ENCODE results near the gene CCDC120. TPM values are rescaled to one million over a fixed set of nuclear protein-coding genes. Genes with fewer than 3 reads are reported as not detected.

The CCDC120 gene
- total RNA-seq, 2 donors from 2014 or later: 12.3 to 15.0 TPM

GRCh38 chrX:49077941-49078340 is 19.1 kb downstream of the CCDC120 start:
- Histone ChIP-seq H3K4me1 (replicated peaks) (no peaks in the 10 kb centered on the region), H3K27ac (no peak overlapping the region), H3K9me3 (no peaks in the 10 kb centered on the region), H3K4me3 (no peak overlapping the region), H3K27me3 (replicated peaks; ENCODE audit: insufficient read depth) (no peaks in the 10 kb centered on the region), H3K36me3 (no peaks in the 10 kb centered on the region)
- 77% methylated on average over 5 of the region's 5 CpGs for WGBS
- intact Hi-C loops (cut with DNase I): no loop called here
- DNase-seq (ENCODE audit: low spot score): no peak
- TF ChIP-seq POLR2AphosphoS5 (IDR thresholded peaks at IDR 0.05) (no peak), CTCF (IDR thresholded peaks at IDR 0.05) (no peak), POLR2A (IDR thresholded peaks at IDR 0.05) (no peak)

- WGBS: under 1% methylated on average over 40 of the region's 55 CpGs
- DNase-seq (ENCODE audit: low spot score): peak; percentile 66
- TF ChIP-seq CTCF (IDR thresholded peaks at IDR 0.05): no peak
- peak; percentile 86 for TF ChIP-seq POLR2AphosphoS5 (IDR thresholded peaks at IDR 0.05)
- peak; percentile 79 for TF ChIP-seq POLR2A (IDR thresholded peaks at IDR 0.05)
- Histone ChIP-seq H3K27ac (peak within 1 kb of the TSS; percentile 91 to 94), H3K4me3 (peak within 1 kb of the TSS; percentile 51 to 54), H3K36me3 (no peaks in the 10 kb centered on the region), H3K9me3 (no peaks in the 10 kb centered on the region), H3K4me1 (replicated peaks) (no peaks in the 10 kb centered on the region), H3K27me3 (replicated peaks; ENCODE audit: insufficient read depth) (no peaks in the 10 kb centered on the region)
- intact Hi-C loops (cut with DNase I): no loop called here
Observed at GRCh38 chrX:49079489-49080428, 21.0 kb downstream of the CCDC120 start, which contains the start of gene WDR45. TSS of gene WDR45 (minus strand) at chrX:49079887. CDS start at chrX:49078095, 1,792 bp downstream.

- no peaks in the 10 kb centered on the region for H3K4me1 ChIP-seq (replicated peaks)
- no peak for DNase-seq (ENCODE audit: low spot score)
- intact Hi-C loops (cut with DNase I): no loop called here
- WGBS: 63% methylated on average over 4 of the region's 4 CpGs
- H3K4me3 ChIP-seq: no peak overlapping the region
- H3K36me3 ChIP-seq: no peaks in the 10 kb centered on the region
- no peaks in the 10 kb centered on the region for H3K27me3 ChIP-seq (replicated peaks; ENCODE audit: insufficient read depth)
- no peak overlapping the region for H3K27ac ChIP-seq
- H3K9me3 ChIP-seq: no peaks in the 10 kb centered on the region
- no peak for TF ChIP-seq POLR2A (IDR thresholded peaks at IDR 0.05)
- TF ChIP-seq CTCF (IDR thresholded peaks at IDR 0.05): no peak
- TF ChIP-seq POLR2AphosphoS5 (IDR thresholded peaks at IDR 0.05): no peak
Observed at GRCh38 chrX:49082271-49082871, 23.6 kb downstream of the CCDC120 start.

GRCh38 chrX:49089553-49089952 is 30.8 kb downstream of the CCDC120 start:
- WGBS: 88% methylated on average over 4 of the region's 4 CpGs
- no peaks in the 10 kb centered on the region for H3K27me3 ChIP-seq (replicated peaks; ENCODE audit: insufficient read depth)
- H3K27ac ChIP-seq: no peak overlapping the region
- no peaks in the 10 kb centered on the region for H3K4me1 ChIP-seq (replicated peaks)
- no peak overlapping the region for H3K4me3 ChIP-seq
- intact Hi-C loops (cut with DNase I): no loop called here
- no peak for DNase-seq (ENCODE audit: low spot score)
- H3K36me3 ChIP-seq: no peaks in the 10 kb centered on the region
- no peaks in the 10 kb centered on the region for H3K9me3 ChIP-seq
- TF ChIP-seq CTCF (IDR thresholded peaks at IDR 0.05) (no peak), POLR2A (IDR thresholded peaks at IDR 0.05) (no peak), POLR2AphosphoS5 (IDR thresholded peaks at IDR 0.05) (no peak)

Measured in prostate gland (tissue), 2 donors.